GM20000 (cell line): ENCODE results near the gene OR56B1.
"Not testable (repeated sequence)": the region's sequence is repeated elsewhere in the genome, so short reads cannot be mapped to it uniquely, and the experiment has no call there.

Experiments used
- DNase-seq: peaks from one replicate; pipeline ENCODE4 v3.0.0; 2012; ENCODE audit warnings: low spot score
- TF ChIP-seq, protein P1 (sequence below): IDR thresholded peaks from 2 replicates; pipeline ENCODE4 v1.5.1; 2012; ENCODE audit warnings: mild to moderate bottlenecking, control low read depth; ENCODE audit errors: extremely low read depth, missing control alignments

The OR56B1 gene, protein sequence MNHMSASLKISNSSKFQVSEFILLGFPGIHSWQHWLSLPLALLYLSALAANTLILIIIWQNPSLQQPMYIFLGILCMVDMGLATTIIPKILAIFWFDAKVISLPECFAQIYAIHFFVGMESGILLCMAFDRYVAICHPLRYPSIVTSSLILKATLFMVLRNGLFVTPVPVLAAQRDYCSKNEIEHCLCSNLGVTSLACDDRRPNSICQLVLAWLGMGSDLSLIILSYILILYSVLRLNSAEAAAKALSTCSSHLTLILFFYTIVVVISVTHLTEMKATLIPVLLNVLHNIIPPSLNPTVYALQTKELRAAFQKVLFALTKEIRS

DNA sequence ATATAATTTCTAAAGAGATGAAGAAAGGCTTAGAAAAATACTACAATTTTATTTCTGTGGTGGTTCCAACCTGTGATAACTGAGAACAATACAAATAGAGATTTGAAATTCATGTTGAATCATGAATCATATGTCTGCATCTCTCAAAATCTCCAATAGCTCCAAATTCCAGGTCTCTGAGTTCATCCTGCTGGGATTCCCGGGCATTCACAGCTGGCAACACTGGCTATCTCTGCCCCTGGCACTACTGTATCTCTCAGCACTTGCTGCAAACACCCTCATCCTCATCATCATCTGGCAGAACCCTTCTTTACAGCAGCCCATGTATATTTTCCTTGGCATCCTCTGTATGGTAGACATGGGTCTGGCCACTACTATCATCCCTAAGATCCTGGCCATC is at the start of gene OR56B1:
TSS of gene OR56B1 (plus strand) at position 53 of the 400 bp plus-strand sequence. CDS start at position 122, 69 bp downstream.
- TF ChIP-seq, protein P1, sequence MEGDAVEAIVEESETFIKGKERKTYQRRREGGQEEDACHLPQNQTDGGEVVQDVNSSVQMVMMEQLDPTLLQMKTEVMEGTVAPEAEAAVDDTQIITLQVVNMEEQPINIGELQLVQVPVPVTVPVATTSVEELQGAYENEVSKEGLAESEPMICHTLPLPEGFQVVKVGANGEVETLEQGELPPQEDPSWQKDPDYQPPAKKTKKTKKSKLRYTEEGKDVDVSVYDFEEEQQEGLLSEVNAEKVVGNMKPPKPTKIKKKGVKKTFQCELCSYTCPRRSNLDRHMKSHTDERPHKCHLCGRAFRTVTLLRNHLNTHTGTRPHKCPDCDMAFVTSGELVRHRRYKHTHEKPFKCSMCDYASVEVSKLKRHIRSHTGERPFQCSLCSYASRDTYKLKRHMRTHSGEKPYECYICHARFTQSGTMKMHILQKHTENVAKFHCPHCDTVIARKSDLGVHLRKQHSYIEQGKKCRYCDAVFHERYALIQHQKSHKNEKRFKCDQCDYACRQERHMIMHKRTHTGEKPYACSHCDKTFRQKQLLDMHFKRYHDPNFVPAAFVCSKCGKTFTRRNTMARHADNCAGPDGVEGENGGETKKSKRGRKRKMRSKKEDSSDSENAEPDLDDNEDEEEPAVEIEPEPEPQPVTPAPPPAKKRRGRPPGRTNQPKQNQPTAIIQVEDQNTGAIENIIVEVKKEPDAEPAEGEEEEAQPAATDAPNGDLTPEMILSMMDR: no peak
- DNase-seq: no peak

DNA sequence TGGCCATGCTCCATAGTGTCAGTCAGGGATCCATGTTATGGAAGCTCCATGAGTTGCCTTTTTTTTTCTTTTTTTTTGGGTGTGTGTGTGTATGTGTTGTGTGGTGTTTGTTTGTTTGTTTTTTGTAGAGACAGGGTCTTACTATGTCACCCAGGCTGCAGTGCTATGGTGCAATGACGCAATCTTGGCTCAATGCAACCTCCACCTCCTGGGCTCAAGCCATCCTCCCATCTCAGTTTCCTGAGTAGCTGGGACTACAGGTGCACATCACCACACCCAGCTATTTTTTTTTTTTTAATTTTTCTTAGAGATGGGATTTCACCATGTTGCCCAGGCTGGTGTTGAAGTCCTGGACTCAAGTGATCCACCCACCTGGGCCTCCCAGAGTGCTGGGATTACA is 47.8 kb upstream of the OR56B1 start:
- TF ChIP-seq, protein P1: no peak

DNA sequence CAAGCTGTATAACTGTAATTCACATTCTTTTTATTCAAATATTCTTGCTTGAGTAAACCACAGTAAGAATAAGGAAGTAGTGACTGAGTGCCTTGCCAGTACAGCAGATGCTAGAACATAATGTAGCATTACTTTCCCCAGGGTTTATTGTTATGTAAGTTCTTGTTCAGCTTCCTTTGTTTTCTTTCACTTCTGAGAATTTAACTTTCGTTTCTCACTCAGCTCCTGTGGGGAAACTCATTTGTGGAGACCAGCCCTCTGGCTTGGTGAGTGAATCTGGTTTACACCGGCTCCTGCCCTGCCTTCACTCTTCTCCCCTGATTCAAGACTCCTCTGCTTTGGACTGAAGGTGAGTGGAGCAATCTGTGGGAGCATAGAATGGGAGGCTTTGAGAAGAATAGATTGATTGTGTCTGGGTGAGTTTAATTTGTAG is 46.7 kb upstream of the OR56B1 start, which contains the start of gene TRIM22:
TSS of gene TRIM22 (plus strand) at position 240 of the 433 bp plus-strand sequence. CDS start 6,443 bp downstream, outside the sequence.
- DNase-seq: peak; percentile 68
- TF ChIP-seq, protein P1: no peak

More for the DNA sequence above, 47.8 kb upstream of the OR56B1 start:
- no peak for DNase-seq

DNA sequence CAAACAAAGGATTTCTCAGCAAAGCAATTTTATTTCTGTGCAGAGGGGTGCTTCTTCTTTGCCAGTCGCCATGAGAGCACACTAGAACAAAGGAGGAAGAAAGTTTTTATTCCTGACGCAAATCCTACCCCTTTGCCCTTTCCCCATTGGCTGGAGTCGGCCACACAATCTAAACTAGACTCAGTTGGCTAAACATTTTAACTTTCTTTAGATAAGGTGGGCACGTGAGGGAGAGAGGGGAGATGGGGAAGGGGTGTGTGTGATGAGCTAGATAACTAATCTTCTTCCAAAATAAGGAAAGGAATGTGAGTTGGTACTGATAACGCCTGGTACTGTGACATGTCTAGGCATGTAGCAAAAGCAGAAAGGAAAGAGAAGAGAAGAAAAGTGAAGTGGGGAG is 46.0 kb upstream of the OR56B1 start:
- TF ChIP-seq, protein P1: no peak
- no peak for DNase-seq

DNA sequence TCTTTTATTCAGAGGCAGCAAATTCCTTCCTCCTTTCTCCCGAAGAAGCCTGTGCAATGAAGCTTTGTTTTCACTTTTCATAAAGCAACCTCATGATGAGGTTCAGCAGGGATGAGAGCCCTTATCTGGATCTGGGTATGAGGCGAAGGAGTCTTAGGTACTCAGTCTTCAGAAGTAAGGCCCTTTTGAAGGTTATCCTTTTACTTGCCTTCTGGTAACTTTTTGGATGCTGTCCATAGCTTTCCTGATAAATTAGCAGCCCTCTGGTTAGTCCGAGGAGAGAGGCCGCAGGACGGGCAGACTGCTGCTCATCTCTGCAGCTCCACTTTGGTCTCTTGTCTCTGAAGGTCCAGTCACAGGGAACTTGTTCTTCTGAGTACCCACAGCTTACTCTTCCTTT is 45.5 kb upstream of the OR56B1 start:
- no peak for DNase-seq
- TF ChIP-seq, protein P1: no peak

DNA sequence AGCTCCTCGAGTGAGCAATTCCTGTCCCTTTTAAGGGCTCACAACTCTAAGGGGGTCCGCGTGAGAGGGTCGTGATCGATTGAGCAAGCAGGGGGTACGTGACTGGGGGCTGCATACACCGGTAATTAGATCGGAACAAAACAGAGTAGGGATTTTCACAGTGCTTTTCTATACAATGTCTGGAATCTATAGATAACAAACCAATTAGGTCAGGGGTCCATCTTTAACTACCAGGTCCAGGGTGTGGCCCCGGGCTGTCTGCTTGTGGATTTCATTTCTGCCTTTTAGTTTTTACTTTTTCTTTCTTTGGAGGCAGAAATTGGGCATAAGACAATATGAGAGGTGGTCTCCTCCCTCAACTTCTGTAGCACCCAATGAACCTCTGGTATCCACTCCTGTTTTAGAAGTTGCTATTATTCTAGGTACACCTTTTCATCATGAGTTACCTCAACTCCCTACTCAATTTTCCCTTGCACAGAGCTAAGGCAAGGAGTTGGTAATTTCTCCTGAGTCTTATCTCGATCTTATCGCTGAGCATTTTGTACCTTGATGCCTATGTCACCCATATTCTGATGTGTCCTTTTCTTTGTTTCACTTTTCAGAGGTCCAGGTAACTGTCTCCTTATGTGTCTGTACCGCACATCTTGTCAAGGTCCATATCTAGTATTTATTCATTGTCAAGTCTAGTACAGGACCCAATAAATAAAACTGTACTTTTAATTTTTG is 44.8 kb upstream of the OR56B1 start:
- DNase-seq: not testable (repeated sequence)

DNA sequence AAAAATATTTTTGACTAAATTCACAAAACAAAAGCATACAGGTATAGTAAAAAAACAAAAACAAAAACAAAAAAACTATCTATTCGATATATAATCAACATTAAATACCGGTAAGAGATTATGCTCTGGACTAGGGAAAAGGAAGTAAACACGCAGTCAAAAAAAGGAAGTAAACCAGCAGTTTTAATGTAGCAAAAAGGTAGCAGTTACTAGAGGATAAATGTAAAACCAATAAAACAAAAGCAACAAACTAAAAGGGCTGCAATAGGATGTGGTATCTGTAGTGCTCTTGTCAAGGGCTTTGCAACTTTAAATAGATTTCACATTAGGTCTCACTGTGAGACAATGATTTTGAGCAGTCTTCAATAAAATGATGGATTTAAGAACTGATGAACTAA is 44.3 kb upstream of the OR56B1 start:
- no peak for DNase-seq

More for the DNA sequence above, 44.3 kb upstream of the OR56B1 start:
- TF ChIP-seq, protein P1: no peak
